Measurements from ENCODE around the gene ZNF853. TPM values are rescaled to one million over a fixed set of nuclear protein-coding genes. Genes with fewer than 3 reads are reported as not detected.
A peak's percentile ranks its signal among the peaks of the same experiment; 100 is the strongest.
"Not testable (repeated sequence)": the region's sequence is repeated elsewhere in the genome, so short reads cannot be mapped to it uniquely, and the experiment has no call there.

ZNF853 gene
- total RNA-seq, 1 donor from 2014 or later, result 7.9 TPM

DNA sequence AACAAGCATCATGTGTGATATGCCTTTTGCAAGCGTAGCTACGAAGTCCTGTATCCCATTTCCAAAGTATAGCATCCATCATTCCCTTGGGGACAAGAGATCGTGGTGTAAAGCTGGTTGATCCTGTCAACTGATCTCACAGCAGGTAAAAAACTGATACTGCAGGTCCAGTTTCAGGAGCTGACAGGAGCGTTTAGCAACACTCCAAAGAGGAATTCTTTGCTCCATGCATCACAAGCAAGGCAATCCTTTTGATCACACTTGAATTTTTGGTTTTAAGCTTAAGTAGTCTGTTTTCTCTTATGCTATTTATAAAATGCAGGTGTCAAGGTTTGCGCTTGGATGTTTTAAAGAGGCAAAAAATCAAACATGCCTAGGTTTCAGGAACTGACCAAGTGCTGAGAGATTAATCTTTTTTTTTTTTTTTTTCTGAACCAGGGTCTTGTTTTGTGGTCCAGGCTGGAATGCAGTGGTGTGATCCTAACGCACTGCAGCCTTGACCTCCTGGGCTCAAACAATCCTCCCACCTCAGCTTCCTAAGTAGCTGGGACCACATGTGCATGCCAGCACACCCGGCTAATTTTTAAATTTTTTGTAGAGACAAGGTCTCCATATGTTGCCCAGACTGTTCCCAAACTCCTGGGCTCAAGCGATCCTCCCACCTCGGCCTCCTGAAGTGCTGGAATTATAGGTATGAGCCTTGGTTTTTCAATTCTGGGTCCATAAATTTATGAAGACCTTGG is 40.0 kb upstream of the ZNF853 start:
- Mint-ChIP-seq H3K27ac (ENCODE audit: unreplicated experiment) (no peak overlapping the region), H3K9me3 (ENCODE audit: unreplicated experiment) (no peaks in the 10 kb centered on the region), H3K36me3 (ENCODE audit: low read depth, unreplicated experiment) (no peaks in the 10 kb centered on the region), H3K27me3 (ENCODE audit: unreplicated experiment) (peaks cover 1% of the 10 kb centered on the region), H3K4me3 (ENCODE audit: unreplicated experiment) (no peak overlapping the region), H3K4me1 (ENCODE audit: unreplicated experiment) (peaks cover 4% of the 10 kb centered on the region)
- TF ChIP-seq, protein P1, sequence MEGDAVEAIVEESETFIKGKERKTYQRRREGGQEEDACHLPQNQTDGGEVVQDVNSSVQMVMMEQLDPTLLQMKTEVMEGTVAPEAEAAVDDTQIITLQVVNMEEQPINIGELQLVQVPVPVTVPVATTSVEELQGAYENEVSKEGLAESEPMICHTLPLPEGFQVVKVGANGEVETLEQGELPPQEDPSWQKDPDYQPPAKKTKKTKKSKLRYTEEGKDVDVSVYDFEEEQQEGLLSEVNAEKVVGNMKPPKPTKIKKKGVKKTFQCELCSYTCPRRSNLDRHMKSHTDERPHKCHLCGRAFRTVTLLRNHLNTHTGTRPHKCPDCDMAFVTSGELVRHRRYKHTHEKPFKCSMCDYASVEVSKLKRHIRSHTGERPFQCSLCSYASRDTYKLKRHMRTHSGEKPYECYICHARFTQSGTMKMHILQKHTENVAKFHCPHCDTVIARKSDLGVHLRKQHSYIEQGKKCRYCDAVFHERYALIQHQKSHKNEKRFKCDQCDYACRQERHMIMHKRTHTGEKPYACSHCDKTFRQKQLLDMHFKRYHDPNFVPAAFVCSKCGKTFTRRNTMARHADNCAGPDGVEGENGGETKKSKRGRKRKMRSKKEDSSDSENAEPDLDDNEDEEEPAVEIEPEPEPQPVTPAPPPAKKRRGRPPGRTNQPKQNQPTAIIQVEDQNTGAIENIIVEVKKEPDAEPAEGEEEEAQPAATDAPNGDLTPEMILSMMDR (IDR thresholded peaks at IDR 0.05; ENCODE audit: unreplicated experiment), result no peak
- DNase-seq (ENCODE audit: low spot score), result no peak

- no peaks in the 10 kb centered on the region for H3K9me3 Mint-ChIP-seq (ENCODE audit: unreplicated experiment)
- H3K27me3 Mint-ChIP-seq (ENCODE audit: unreplicated experiment), result peaks cover 1% of the 10 kb centered on the region
- peak overlapping the region; percentile 61 for H3K27ac Mint-ChIP-seq (ENCODE audit: unreplicated experiment)
- no peak for DNase-seq (ENCODE audit: low spot score)
- H3K4me3 Mint-ChIP-seq (ENCODE audit: unreplicated experiment), result no peak overlapping the region
- H3K36me3 Mint-ChIP-seq (ENCODE audit: low read depth, unreplicated experiment), result peaks cover 5% of the 10 kb centered on the region
- TF ChIP-seq, protein P1 (IDR thresholded peaks at IDR 0.05; ENCODE audit: unreplicated experiment), result no peak
- peaks cover 4% of the 10 kb centered on the region for H3K4me1 Mint-ChIP-seq (ENCODE audit: unreplicated experiment)
Observed at GRCh38 chr7:6576024-6576866, 39.2 kb upstream of the ZNF853 start.

- H3K36me3 Mint-ChIP-seq (ENCODE audit: low read depth, unreplicated experiment); H3K4me3 Mint-ChIP-seq (ENCODE audit: unreplicated experiment); H3K27me3 Mint-ChIP-seq (ENCODE audit: unreplicated experiment); H3K4me1 Mint-ChIP-seq (ENCODE audit: unreplicated experiment); DNase-seq (ENCODE audit: low spot score); H3K9me3 Mint-ChIP-seq (ENCODE audit: unreplicated experiment): not testable (repeated sequence)
- H3K27ac Mint-ChIP-seq (ENCODE audit: unreplicated experiment), result peak overlapping the region; percentile 61
Observed at GRCh38 chr7:6576867-6577368, 38.5 kb upstream of the ZNF853 start.

GRCh38 chr7:6577369-6578113 is 37.9 kb upstream of the ZNF853 start, which contains the start of gene ZDHHC4:
ZDHHC4 (plus strand) TSS chr7:6577454; CDS start chr7:6580562, 3,108 bp downstream.
- H3K36me3 Mint-ChIP-seq (ENCODE audit: low read depth, unreplicated experiment), result peaks cover 10% of the 10 kb centered on the region
- TF ChIP-seq, protein P1 (IDR thresholded peaks at IDR 0.05; ENCODE audit: unreplicated experiment), result no peak
- DNase-seq (ENCODE audit: low spot score), result peak; percentile 83
- H3K4me3 Mint-ChIP-seq (ENCODE audit: unreplicated experiment), result peak within 1 kb of the TSS; percentile 89
- H3K27me3 Mint-ChIP-seq (ENCODE audit: unreplicated experiment), result peaks cover 1% of the 10 kb centered on the region
- peaks cover 4% of the 10 kb centered on the region for H3K4me1 Mint-ChIP-seq (ENCODE audit: unreplicated experiment)
- H3K9me3 Mint-ChIP-seq (ENCODE audit: unreplicated experiment), result no peaks in the 10 kb centered on the region
- H3K27ac Mint-ChIP-seq (ENCODE audit: unreplicated experiment), result peak within 1 kb of the TSS; percentile 72
